Ishikawa (cell line): ENCODE data around the gene PID1.

ENCODE experiments used
- CREB1 ChIP-seq: IDR thresholded peaks from 2 replicates; pipeline ENCODE4 v1.6.1; 2012; ENCODE audit warnings: low read depth
- EGR1 ChIP-seq: IDR thresholded peaks from 2 replicates; pipeline ENCODE4 v1.6.1; 2012
- EP300 ChIP-seq: IDR thresholded peaks from 2 replicates; pipeline ENCODE4 v1.6.1; 2012; ENCODE audit warnings: borderline replicate concordance
- FOXM1 ChIP-seq: IDR thresholded peaks from 2 replicates; pipeline ENCODE4 v1.6.1; 2012; ENCODE audit warnings: low read depth, borderline replicate concordance
- NFIC ChIP-seq: IDR thresholded peaks from 2 replicates; pipeline ENCODE4 v1.6.1; 2012
- RAD21 ChIP-seq: IDR thresholded peaks from 2 replicates; pipeline ENCODE4 v1.6.1; 2012; ENCODE audit warnings: low read depth
- TAF1 ChIP-seq: IDR thresholded peaks from 2 replicates; pipeline ENCODE4 v1.6.1; 2012; ENCODE audit warnings: low read depth, mild to moderate bottlenecking
- YY1 ChIP-seq: IDR thresholded peaks from 2 replicates; pipeline ENCODE4 v1.6.1; 2012; ENCODE audit warnings: low read depth

DNA sequence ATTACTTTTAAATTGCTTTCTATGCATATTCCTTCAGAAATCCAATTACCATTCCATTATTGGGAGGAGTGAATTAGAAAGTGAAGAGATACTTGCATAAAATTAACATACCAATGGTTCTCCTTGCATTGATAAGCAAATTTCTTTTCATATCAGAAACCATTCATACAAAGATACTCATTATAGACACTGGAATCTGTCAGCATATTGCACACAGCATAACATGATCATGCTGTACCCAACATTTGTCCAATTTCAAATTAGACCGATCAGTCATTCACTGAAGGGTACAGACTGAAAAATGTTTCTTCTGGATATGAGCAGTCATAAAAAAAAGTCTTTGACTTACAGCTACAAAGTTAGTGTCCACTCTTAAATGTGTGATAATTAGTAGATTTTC lies 175.6 kb downstream of the PID1 start:
- no peak for TF ChIP-seq CREB1
- TF ChIP-seq RAD21: no peak
- no peak for TF ChIP-seq EP300
- no peak for TF ChIP-seq NFIC
- no peak for TF ChIP-seq EGR1
- TF ChIP-seq TAF1: no peak
- TF ChIP-seq FOXM1: no peak
- no peak for TF ChIP-seq YY1
